ENCODE results near the gene ZFYVE28.

Gene ZFYVE28

DNA sequence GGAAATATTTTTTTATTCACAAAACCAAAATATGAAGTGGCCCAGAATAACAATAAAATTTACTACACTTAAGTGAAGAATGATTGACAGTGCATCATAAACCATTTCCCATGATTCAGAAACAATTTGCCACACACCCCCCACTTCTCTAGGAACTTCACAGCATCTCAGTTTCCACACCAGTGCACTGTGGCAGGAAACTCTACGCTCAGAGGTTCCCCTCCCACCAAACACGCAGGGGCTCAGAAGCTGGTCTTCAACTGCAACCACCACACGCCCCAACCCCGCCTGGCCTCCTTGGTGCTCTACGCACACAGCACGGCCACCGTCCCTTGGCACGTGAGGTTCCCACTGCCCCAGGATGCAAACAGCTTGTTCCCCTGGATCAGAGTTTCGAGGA, 63.7 kb downstream of the ZFYVE28 start:
- Histone ChIP-seq H3K9me3 (ENCODE audit: control insufficient read depth, low read length) (no peaks in the 10 kb centered on the region), H3K79me2 (peaks cover 8% of the 10 kb centered on the region), H3K27ac (no peak overlapping the region), H3K9ac (no peak overlapping the region), H3K4me2 (ENCODE audit: low read length) (no peak overlapping the region), H3K4me1 (no peaks in the 10 kb centered on the region), H2AFZ (no peak overlapping the region), H3K27me3 (ENCODE audit: control insufficient read depth, insufficient read depth, low read length) (no peaks in the 10 kb centered on the region), H3K4me3 (ENCODE audit: low read depth, low read length) (no peak overlapping the region), H3K36me3 (ENCODE audit: control insufficient read depth, insufficient read depth, low read length) (no peaks in the 10 kb centered on the region)
- TF ChIP-seq, protein P1, sequence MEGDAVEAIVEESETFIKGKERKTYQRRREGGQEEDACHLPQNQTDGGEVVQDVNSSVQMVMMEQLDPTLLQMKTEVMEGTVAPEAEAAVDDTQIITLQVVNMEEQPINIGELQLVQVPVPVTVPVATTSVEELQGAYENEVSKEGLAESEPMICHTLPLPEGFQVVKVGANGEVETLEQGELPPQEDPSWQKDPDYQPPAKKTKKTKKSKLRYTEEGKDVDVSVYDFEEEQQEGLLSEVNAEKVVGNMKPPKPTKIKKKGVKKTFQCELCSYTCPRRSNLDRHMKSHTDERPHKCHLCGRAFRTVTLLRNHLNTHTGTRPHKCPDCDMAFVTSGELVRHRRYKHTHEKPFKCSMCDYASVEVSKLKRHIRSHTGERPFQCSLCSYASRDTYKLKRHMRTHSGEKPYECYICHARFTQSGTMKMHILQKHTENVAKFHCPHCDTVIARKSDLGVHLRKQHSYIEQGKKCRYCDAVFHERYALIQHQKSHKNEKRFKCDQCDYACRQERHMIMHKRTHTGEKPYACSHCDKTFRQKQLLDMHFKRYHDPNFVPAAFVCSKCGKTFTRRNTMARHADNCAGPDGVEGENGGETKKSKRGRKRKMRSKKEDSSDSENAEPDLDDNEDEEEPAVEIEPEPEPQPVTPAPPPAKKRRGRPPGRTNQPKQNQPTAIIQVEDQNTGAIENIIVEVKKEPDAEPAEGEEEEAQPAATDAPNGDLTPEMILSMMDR (IDR thresholded peaks at IDR 0.05): no peak

DNA sequence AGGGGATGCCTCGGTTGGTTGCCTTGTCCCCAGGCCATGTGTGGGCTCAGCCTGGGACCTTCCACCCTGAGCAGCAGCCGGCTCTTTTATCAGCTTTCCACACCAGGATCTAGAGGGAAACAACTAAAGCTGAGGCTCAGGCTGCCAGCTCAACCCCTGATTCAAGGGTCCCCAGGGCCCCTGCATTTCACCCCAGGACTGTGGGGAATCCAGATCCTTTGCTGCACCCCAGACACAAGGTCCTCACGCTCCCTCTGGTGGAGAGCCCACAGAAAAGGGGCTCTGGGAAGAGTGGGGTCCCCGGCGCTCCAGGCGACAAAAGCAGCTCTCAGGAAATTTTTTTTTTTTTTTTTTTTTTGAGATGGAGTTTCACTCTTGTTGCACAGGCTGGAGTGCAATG, 64.3 kb downstream of the ZFYVE28 start:
- Histone ChIP-seq H3K36me3 (ENCODE audit: control insufficient read depth, insufficient read depth, low read length) (no peaks in the 10 kb centered on the region), H3K79me2 (peaks cover 8% of the 10 kb centered on the region), H3K27ac (no peak overlapping the region), H3K4me1 (no peaks in the 10 kb centered on the region), H3K27me3 (ENCODE audit: control insufficient read depth, insufficient read depth, low read length) (no peaks in the 10 kb centered on the region), H2AFZ (no peak overlapping the region), H3K4me2 (ENCODE audit: low read length) (no peak overlapping the region), H3K9ac (no peak overlapping the region), H3K4me3 (ENCODE audit: low read depth, low read length) (no peak overlapping the region), H3K9me3 (ENCODE audit: control insufficient read depth, low read length) (no peaks in the 10 kb centered on the region)
- TF ChIP-seq, protein P1 (IDR thresholded peaks at IDR 0.05): no peak

DNA sequence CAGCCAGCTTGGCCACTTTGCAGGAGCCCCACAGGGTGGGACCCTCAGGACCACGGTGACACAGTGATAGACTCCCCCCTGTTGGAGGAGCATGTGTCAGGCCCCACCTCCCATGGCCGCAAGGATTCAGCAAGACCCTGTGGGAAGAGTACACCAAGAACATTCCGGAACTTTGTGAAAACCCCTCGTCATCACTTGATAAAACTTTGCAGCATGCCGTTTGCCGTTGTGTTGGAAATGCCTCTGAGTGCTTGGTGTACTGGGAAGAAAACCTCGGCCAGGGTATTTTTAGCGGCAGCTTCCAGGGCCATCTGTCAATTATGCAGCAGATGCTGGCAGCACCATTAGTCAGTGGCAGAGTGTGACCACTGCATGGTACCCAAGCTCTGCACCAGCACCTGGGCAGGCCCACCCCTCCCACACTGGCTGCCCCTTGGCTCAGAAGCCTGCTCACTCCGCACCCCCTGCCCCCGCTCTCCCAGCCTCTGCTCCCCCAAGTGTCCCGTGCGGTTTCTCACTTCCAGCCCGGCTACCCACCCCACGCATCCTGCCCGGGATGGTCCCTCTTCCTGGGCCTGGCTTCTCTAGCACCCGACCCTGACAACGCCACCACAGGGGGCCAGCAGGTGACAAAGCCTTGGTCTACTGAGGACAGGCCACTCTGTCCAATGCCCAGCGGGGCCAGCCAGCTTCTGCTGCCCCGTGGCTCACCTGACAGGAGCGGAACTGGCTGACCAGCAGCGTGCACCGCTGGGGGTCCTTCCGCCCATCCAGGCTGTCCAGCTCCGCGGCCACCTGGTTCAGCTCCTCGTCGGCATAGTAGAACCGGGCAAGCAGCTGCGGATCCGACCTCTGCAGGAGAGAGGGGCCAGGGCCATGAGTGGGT, 65.0 kb downstream of the ZFYVE28 start:
- Histone ChIP-seq H3K27ac (no peak overlapping the region), H3K36me3 (ENCODE audit: control insufficient read depth, insufficient read depth, low read length) (no peaks in the 10 kb centered on the region), H3K27me3 (ENCODE audit: control insufficient read depth, insufficient read depth, low read length) (no peaks in the 10 kb centered on the region), H3K9me3 (ENCODE audit: control insufficient read depth, low read length) (no peaks in the 10 kb centered on the region), H3K4me3 (ENCODE audit: low read depth, low read length) (no peak overlapping the region), H3K9ac (no peak overlapping the region), H3K4me1 (no peaks in the 10 kb centered on the region), H2AFZ (no peak overlapping the region), H3K4me2 (ENCODE audit: low read length) (no peak overlapping the region), H3K79me2 (peaks cover 8% of the 10 kb centered on the region)
- TF ChIP-seq, protein P1 (IDR thresholded peaks at IDR 0.05): no peak

DNA sequence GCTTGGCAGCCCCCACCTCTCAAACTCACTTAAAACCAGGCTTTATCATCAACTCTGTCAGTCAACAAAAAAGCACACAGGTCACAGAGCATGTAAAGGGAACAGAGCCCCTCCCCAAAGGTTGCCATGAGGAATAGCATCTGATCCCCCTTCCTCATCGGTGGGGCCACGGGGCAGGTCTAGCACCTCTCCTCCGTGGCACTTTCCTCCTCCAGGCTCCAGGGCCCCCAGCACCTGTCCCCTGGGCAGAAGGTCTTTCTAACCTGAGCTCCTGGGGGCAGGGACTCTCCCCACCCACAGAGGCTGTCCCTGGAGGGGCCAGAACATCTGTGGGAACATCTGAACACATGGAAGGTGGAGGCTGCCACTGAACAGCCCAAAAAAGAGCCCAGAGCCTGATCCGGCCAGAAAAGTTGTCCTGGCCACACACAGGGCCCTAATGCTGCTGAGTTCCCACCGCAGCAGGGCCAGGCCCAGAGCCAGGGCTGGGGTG, 65.7 kb downstream of the ZFYVE28 start:
- Histone ChIP-seq H3K79me2 (peaks cover 5% of the 10 kb centered on the region), H3K27ac (no peak overlapping the region), H3K27me3 (ENCODE audit: control insufficient read depth, insufficient read depth, low read length) (no peaks in the 10 kb centered on the region), H2AFZ (no peak overlapping the region), H3K9me3 (ENCODE audit: control insufficient read depth, low read length) (no peaks in the 10 kb centered on the region), H3K9ac (no peak overlapping the region), H3K4me3 (ENCODE audit: low read depth, low read length) (no peak overlapping the region), H3K4me1 (no peaks in the 10 kb centered on the region), H3K4me2 (ENCODE audit: low read length) (no peak overlapping the region), H3K36me3 (ENCODE audit: control insufficient read depth, insufficient read depth, low read length) (no peaks in the 10 kb centered on the region)
- TF ChIP-seq, protein P1 (IDR thresholded peaks at IDR 0.05): no peak
